NB4 (cell line): ENCODE results near the gene ZNF592.
A peak's percentile ranks its signal among the peaks of the same experiment; 100 is the strongest.

Source experiments
- DNase-seq: peaks from one replicate; pipeline ENCODE4 v3.0.0; 2010; ENCODE audit warnings: low read depth
- H3K4me3 ChIP-seq: one replicate; pipeline ENCODE4 v1.5.1; 2011; ENCODE audit warnings: mild to moderate bottlenecking, low read depth, low read length, moderate library complexity
- MYC ChIP-seq: IDR thresholded peaks from 2 replicates; pipeline ENCODE4 v1.6.1; 2011; ENCODE audit warnings: low read depth, low read length
- POLR2A ChIP-seq: IDR thresholded peaks from 2 replicates; pipeline ENCODE4 v1.6.1; 2011; ENCODE audit warnings: mild to moderate bottlenecking; ENCODE audit not compliant: insufficient read length; ENCODE audit errors: extremely low read depth
- TF ChIP-seq, protein P1 (sequence below): IDR thresholded peaks from one replicate; pipeline ENCODE4 v1.5.1; 2012; ENCODE audit warnings: low read depth, low read length
- TF ChIP-seq, protein P2 (sequence below): IDR thresholded peaks from 2 replicates; pipeline ENCODE4 v1.6.1; 2011; ENCODE audit warnings: low read depth, low read length

The ZNF592 gene

DNA sequence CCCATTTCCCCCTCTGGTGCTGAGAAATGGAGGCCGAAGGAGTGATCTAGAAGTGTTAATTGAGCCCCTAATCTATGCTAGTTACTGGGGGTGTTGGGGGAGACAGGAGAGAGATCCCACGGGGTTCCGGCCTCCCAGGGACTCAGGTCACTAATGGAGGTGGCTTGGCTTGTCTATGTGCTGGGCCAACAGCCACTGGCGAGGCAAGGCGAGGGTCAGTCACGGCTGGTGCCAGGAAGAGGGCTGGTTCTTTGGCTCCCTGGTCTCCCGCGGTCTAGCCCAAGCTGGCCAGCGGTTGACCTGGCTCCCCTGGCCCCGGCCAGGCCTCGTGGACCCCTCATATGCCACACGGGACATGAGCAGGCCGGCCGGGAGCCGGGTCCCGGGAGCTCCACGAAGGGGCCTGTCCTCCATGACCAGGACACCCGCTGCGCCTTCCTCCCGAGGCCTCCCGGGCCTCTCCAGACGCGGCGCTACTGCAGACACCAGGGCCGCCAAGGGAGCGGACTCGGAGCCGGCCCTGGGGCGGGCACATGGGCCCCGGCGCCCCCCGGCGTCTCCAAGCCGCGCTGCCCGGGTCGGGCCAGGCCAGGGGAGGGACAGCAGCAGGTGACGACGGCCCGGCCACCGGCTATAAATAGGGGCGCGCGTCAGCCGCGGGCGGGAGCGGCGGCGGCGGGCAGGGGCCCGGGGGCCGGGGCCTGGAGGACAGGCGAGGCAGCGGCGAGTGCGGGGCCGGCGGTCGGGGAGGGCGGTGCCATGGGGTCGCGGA is 68.5 kb downstream of the ZNF592 start, which contains the start of gene ALPK3:
Gene ALPK3 (plus strand): TSS at position 663 of the 772 bp plus-strand sequence. CDS start 97 bp downstream, at position 760.
- TF ChIP-seq POLR2A = no peak
- no peak for TF ChIP-seq MYC
- TF ChIP-seq, protein P1, sequence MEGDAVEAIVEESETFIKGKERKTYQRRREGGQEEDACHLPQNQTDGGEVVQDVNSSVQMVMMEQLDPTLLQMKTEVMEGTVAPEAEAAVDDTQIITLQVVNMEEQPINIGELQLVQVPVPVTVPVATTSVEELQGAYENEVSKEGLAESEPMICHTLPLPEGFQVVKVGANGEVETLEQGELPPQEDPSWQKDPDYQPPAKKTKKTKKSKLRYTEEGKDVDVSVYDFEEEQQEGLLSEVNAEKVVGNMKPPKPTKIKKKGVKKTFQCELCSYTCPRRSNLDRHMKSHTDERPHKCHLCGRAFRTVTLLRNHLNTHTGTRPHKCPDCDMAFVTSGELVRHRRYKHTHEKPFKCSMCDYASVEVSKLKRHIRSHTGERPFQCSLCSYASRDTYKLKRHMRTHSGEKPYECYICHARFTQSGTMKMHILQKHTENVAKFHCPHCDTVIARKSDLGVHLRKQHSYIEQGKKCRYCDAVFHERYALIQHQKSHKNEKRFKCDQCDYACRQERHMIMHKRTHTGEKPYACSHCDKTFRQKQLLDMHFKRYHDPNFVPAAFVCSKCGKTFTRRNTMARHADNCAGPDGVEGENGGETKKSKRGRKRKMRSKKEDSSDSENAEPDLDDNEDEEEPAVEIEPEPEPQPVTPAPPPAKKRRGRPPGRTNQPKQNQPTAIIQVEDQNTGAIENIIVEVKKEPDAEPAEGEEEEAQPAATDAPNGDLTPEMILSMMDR = no peak
- TF ChIP-seq, protein P2, sequence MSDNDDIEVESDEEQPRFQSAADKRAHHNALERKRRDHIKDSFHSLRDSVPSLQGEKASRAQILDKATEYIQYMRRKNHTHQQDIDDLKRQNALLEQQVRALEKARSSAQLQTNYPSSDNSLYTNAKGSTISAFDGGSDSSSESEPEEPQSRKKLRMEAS = no peak
- no peak within 1 kb of the TSS for H3K4me3 ChIP-seq
- no peak for DNase-seq

DNA sequence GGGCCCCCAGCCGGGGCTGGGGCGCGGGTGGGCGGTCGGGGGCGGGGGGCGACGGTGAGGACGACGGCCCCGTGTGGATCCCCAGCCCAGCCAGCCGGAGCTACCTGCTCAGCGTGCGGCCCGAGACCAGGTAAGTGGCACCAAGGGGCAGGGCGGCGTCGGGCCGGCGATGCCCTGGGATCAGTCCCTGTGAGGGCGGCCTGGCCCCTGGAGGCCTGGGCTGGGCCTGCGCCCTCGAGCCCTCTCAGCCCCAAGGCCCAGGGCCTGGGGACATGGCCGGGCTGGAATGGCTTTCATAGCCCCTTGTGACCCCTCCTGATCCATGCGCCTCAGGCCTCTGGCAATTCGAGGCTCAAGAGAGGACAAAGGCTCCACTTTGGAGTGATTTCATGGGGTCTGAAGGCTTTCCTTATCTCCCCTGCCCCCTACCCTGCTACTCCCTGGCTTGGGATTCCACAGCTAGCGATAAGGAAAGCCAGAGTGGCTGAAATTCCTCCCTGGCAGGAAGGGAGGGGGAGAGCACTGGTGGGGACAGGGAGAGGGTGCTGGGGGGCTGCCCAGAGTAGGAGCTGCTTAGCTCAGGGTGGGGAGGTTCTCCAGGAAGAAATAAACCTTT is 69.2 kb downstream of the ZNF592 start:
- no peak for TF ChIP-seq POLR2A
- TF ChIP-seq, protein P1 = no peak
- TF ChIP-seq, protein P2 = no peak
- TF ChIP-seq MYC = no peak
- DNase-seq = no peak
- no peak overlapping the region for H3K4me3 ChIP-seq

DNA sequence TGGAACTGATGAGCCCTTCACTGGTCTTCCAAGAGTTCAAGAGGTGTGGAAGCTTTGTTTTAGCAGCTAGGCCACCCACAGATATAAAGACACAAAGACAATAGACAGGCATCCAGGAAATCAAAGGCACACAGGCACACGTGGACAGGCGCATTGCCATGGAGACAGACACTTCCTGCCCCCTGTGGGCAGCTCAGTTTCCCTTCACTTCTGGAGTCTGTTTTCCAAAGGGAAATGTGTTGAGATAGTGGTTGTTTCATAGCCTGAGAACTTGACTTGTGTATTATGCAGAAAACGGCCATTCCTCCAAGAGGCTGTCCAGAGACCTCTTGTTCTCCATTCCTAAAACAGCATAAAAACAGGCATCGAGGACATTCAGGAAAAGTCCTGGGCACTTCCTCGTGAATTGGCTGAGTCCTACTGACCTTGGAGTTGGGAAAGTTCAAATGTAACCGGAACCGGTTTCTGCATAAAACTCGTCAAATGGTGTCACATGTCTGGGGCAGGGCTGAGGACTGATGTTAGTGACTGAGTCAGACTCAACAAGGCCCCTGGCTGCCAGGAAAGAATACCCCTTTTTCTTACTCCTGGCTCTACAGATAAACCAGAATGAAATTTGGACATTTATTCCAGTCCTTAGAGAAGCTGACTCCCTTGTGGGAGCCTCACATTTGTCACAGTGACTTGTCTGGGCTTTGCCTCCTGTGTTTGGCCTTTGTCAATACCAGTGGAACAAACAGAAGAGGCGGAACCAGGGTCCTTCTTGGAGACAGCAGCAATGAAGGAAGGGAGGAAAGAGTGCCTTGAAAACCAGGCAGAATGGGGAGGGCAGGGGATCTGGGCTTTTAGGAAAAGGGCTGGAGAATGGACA is 70.1 kb downstream of the ZNF592 start:
- no peak overlapping the region for H3K4me3 ChIP-seq
- no peak for DNase-seq
- TF ChIP-seq POLR2A (no peak), MYC (no peak)
- TF ChIP-seq, protein P1 = no peak
- TF ChIP-seq, protein P2 = no peak

DNA sequence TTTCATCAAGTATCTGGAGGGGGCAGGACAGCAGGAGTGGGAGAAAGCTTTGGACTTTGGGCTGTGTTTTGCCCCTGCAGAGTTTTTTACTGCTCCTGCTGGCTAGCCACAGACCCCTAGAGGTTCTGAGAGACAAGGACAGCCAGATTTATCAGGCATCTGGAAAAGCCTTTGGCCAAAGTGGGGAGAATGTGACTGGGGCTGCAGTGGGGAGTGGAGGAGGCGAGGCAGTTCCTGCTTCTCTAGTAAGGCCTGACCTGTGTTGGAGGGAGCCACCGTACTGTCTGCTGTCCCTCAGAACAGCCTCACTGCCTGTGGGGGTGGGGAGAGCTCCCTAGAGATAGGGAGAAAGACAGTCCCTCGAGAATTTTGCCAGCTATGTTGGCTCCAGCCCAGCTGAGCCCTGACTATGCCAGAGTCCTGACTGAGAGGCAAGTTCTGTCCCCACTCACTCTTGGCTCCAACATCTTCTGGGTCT is 70.9 kb downstream of the ZNF592 start:
- TF ChIP-seq, protein P2 = no peak
- TF ChIP-seq POLR2A (no peak), MYC (no peak)
- TF ChIP-seq, protein P1 = no peak
- H3K4me3 ChIP-seq = no peak overlapping the region
- DNase-seq = peak; percentile 23

DNA sequence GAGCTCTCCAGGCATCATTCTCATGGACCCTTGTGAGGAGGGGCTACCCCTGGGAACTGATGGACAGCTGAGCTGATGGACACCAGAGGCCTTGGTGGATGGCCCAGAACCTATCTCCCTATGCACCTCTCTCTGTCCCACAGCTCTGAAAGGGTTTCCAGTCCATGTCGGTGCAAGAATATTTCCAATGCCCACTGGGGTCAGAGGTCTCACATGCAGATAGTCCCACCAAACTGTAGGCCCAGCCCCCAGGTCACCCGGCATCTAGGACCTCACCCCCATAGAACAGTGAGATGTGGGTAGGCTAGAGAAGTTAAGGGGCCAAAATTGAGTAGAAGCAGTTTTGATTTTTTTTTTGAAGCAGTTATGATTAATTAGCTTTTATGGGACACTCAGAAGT is 71.4 kb downstream of the ZNF592 start:
- no peak for DNase-seq
- TF ChIP-seq, protein P2 = no peak
- TF ChIP-seq, protein P1 = no peak
- TF ChIP-seq POLR2A (no peak), MYC (no peak)
- H3K4me3 ChIP-seq = no peak overlapping the region
